Measurements from ENCODE around the gene DOCK1.
A peak's percentile ranks its signal among the peaks of the same experiment; 100 is the strongest.

The DOCK1 gene

DNA sequence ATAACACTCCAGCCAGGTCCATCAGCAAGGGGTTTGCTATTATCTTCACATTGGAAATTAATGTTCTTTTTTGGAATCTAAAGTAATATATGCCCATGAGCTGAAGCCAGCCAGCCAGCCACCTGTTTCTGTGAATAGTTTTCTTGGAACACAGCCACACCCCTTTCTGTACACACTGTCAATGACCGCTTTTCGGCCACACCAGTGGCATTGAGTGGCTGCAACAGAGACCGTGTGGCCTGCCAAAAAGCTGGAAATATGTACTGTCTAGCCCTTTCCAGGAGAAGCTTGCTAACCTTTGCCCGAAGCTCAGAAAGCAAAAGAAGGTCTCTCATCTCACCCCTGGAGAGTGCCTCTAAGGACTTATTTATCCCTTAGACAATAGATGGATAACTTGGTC is 545.4 kb downstream of the DOCK1 start:
- DNase-seq = no peak

DNA sequence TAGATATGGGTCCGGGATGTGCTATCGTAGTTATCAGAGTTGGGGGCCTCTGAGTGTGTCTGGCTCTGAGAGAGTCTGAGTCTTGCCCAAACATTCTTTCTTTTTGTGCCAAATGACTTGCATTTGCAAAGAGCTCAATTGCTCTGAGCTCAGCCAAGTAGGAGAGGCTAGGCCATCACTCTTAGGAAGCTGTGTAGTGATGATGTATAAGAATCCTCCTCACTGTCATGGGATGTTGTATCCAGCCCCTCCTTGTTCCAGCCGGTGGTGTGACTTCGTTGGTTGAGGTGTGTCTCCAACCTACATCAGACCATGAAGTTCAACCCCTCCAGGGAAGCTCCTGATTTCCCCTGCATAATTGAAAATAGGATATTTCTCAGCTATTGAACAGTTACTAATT is 546.4 kb downstream of the DOCK1 start:
- no peak for DNase-seq

- no peak for DNase-seq
Observed at GRCh38 chr10:127452568-127452967, 547.3 kb downstream of the DOCK1 start.

- no peak for DNase-seq
Observed at GRCh38 chr10:127453706-127454105, 548.5 kb downstream of the DOCK1 start.

GRCh38 chr10:127456122-127456521 is 550.9 kb downstream of the DOCK1 start:
- DNase-seq = no peak

- no peak for DNase-seq
Observed at GRCh38 chr10:127458016-127458810, 553.0 kb downstream of the DOCK1 start.

DNA sequence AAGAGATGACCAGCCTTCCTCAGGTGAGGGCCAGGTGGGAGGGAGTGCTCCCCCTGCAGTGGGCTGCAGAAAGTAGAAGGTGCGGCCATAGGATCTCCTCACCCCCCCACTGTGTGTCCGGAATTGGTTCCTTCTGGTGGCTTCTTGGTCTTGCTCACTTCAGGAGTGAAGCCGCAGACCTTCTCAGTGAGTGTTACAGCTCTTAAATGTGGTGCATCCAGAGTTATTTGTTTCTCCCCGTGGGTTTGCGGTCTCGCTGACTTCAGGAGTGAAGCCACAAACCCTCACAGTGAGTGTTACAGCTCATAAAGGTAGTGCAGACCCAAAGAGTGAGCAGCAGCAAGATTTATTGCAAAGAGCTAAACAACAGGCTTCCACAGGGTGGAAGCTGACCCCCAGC is 553.6 kb downstream of the DOCK1 start:
- DNase-seq = no peak

DNA sequence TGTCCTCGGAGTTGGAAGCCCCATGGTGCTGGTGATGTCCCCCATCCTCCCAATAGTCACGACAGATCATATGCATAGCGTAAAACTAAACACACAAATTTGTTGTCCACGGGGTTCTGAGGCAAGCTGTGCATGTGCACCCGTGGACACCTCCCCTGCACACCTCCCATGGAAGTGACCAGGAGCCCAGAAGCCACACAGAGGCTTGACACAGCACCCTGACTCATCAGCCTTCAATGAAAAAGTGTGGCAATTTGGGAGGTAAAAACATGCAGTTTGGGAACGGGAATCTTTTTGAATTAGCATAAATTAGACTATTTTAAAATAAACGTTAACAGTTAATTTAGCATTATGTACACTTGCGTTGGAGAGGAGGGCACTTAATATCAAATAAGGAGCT is 554.7 kb downstream of the DOCK1 start:
- no peak for DNase-seq

DNA sequence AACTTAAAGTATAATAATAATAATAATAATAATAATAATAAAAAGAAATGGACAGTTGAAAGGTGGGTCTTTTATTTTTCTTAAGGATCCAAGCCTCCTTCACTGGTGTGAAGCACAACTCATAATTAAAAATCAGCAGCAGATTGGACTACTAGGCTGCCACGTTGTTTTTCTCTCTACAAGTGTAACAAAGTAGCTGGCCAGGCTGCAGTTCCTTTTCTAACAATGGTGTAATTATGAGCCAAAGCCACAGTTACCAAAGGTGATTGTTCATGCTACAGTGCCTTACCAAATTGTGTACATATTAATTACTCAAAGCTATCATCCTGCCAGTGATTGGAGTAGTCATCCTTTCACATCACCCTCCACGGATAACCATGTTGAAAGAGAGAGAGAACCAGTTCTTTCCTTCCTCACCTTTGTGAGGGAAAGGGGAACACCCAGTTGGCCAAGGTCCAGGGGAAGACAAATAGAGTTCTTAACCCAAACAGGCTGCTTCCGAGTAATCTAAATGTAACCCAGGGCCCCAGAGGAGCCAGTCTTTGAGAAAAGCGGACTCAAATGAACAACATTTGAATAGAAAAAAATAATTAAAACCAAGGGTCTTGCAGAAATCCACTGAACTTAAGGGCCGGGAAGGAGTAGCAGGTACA is 557.5 kb downstream of the DOCK1 start:
- DNase-seq = no peak

DNA sequence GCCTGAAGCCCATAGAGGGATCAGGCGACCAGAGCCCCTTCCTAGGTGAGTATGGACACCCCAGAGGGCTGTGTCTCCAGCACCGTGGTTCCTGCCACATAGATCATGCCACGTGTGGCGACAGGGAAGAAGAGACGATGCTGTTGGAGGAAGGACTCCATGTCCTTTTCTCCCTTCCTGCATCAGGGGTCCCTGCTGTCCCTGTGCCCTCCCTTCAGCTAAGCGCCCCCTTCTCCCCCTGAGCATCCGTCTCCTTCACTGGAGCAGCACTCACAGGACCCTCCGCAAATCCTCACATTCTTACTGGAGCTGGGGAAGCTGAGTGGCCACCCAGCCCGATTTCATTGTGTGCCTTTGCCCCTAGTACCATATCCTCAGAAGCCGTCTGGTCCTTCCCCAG is 558.3 kb downstream of the DOCK1 start:
- no peak for DNase-seq

DNA sequence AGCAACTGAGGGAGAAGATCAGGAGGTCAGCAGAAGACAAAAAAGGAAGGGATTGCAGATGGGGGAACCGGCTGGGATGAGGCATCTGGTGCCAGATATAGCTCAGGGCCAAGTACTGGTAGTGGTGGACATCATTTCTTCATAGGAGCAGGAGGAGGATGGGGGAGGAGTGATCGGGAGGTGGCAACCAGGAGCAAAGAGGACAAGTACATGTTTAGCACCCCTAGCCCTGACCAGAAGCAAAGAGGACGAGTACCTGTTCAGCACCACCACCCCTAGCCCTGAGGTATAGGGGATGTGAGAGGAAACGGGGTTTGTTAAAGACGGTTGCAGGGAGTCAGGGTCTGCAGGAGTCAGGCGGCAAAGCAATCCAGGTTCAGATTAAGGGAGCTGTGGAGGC is 559.3 kb downstream of the DOCK1 start:
- no peak for DNase-seq

- DNase-seq = peak; percentile 75
Observed at GRCh38 chr10:127467811-127468210, 562.6 kb downstream of the DOCK1 start.

GRCh38 chr10:127468632-127469031 is 563.4 kb downstream of the DOCK1 start:
- no peak for DNase-seq

GRCh38 chr10:127470911-127471310 is 565.7 kb downstream of the DOCK1 start:
- DNase-seq = peak; percentile 63

DNA sequence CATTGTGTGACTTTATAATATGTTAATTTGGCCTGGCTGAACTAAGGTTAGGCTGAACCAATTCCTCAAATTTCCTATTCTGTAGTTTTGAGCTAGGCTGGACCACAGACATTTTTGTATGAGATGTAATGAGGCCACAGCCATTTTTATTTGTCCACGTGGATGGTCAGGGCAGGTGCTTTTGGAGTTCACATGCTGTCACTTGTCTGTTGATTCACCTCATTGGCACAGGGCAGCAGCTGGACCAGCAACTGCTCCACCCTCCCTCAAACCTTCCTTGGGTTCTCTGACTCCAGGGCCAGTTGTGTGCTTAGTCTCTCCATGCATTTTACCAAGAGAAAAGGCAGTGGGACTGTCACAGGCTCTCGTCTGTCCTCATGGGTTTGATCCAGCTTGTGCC is 567.7 kb downstream of the DOCK1 start:
- DNase-seq = no peak

GRCh38 chr10:127474501-127474900 is 569.3 kb downstream of the DOCK1 start:
- DNase-seq = no peak

GRCh38 chr10:127485153-127485857 is 580.1 kb downstream of the DOCK1 start:
- no peak for DNase-seq

- no peak for DNase-seq
Observed at GRCh38 chr10:127486355-127486754, 581.1 kb downstream of the DOCK1 start.

GRCh38 chr10:127492607-127493250 is 587.5 kb downstream of the DOCK1 start:
- DNase-seq = no peak

- DNase-seq = no peak
Observed at GRCh38 chr10:127496035-127496434, 590.8 kb downstream of the DOCK1 start.

- DNase-seq = no peak
Observed at GRCh38 chr10:127497685-127498084, 592.5 kb downstream of the DOCK1 start.

- peak; percentile 12 for DNase-seq
Observed at GRCh38 chr10:127498087-127498486, 592.9 kb downstream of the DOCK1 start.

GRCh38 chr10:127500127-127500526 is 594.9 kb downstream of the DOCK1 start:
- no peak for DNase-seq

Data from NCI-H2227 treated with DMSO at 0.1 percent for 48 hours (cell line).